ENCODE data around the gene ARF5.
A peak's percentile ranks its signal among the peaks of the same experiment; 100 is the strongest.

Gene ARF5

DNA sequence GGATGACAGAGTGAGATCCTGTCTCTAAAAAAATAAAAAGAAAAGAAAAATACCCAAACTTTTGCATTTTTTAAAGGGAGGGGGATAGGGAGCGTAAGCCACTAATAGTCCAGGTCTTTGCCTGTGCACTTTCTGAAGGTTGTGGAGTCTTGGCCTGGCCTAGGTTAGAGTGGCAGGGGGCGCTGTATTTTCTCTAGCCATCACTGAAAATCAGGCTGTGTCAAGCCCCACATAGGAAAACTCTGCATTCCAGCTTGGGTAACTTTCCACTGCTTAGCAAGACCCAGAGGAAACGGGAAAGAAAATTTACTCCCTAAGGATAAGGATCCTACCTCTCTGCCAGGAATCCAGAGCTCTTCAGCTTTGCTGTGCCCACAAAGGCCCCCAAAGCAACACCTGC, 40.2 kb downstream of the ARF5 start:
- in situ Hi-C loops (cut with HindIII; ENCODE audit: low sequenced_read_pairs) = no loop called here
- H3K4me3 ChIP-seq (ENCODE audit: low read depth, low read length) = no peak overlapping the region
- TF ChIP-seq, protein P1, sequence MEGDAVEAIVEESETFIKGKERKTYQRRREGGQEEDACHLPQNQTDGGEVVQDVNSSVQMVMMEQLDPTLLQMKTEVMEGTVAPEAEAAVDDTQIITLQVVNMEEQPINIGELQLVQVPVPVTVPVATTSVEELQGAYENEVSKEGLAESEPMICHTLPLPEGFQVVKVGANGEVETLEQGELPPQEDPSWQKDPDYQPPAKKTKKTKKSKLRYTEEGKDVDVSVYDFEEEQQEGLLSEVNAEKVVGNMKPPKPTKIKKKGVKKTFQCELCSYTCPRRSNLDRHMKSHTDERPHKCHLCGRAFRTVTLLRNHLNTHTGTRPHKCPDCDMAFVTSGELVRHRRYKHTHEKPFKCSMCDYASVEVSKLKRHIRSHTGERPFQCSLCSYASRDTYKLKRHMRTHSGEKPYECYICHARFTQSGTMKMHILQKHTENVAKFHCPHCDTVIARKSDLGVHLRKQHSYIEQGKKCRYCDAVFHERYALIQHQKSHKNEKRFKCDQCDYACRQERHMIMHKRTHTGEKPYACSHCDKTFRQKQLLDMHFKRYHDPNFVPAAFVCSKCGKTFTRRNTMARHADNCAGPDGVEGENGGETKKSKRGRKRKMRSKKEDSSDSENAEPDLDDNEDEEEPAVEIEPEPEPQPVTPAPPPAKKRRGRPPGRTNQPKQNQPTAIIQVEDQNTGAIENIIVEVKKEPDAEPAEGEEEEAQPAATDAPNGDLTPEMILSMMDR (IDR thresholded peaks at IDR 0.05; ENCODE audit: low read depth, low read length, missing control alignments) = no peak
- no peak for DNase-seq (ENCODE audit: low read depth)

DNA sequence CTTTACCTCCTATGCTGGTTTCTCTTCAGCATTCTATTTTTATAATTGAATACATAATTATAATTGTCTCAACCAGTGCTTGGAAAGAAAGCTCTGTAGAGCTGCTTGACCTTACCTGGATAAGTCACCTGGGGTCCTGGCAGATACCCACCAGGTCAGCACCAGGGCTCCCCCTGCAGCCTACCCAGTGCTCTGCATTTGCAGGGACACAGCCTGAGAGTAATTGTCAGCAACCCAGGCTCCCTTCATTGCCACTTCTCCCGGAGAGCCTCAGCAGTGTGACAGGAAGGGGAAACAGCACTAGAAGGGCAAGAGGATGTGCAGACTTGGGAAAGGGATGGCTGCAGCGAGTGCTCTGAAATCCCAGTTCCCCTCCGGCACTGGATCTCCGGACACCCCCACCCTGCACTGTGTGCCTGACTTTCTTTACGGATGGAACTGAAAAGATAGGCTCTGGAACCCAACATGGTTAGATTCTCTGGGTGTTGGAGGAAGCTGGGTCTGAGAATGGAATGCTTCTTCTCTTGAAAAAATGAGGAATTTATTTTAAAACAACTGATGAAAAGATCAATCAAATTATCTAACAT, 41.1 kb downstream of the ARF5 start:
- in situ Hi-C loops (cut with HindIII; ENCODE audit: low sequenced_read_pairs) = no loop called here
- TF ChIP-seq, protein P1 (IDR thresholded peaks at IDR 0.05; ENCODE audit: low read depth, low read length, missing control alignments) = peak; percentile 39
- no peak overlapping the region for H3K4me3 ChIP-seq (ENCODE audit: low read depth, low read length)
- DNase-seq (ENCODE audit: low read depth) = no peak

DNA sequence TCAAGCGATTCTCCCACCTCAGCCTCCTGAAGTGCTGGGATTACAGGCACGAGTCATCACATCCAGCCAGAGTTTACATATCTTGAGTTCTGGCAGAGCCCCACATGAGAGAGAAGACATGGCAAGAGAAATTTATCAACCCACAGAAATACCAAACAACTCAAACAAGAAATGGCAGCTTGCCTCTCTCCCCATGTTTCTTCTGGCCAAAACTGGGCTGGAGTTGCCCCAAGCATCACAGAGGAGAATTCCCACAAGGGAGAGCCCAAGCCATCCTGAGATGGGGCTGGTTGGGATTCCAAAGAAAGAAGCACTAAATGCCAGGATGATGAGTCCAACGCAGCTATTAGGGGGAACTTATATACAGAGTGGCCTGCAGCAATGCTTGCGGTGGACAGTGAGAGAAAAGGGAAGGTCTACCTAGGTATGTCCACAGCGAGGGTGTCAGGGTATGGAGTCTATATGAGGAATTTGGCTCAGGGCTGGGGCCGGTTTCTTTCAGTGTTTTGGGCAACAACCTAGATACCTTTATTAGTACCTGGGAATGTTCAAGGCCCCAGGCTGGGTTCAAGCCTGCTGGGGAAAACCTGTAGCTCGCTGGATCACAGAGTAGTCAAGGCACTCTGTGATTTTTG, 44.2 kb downstream of the ARF5 start:
- H3K4me3 ChIP-seq (ENCODE audit: low read depth, low read length) = no peak overlapping the region
- TF ChIP-seq, protein P1 (IDR thresholded peaks at IDR 0.05; ENCODE audit: low read depth, low read length, missing control alignments) = no peak
- in situ Hi-C loops (cut with HindIII; ENCODE audit: low sequenced_read_pairs) = no loop called here
- DNase-seq (ENCODE audit: low read depth) = peak; percentile 66

DNA sequence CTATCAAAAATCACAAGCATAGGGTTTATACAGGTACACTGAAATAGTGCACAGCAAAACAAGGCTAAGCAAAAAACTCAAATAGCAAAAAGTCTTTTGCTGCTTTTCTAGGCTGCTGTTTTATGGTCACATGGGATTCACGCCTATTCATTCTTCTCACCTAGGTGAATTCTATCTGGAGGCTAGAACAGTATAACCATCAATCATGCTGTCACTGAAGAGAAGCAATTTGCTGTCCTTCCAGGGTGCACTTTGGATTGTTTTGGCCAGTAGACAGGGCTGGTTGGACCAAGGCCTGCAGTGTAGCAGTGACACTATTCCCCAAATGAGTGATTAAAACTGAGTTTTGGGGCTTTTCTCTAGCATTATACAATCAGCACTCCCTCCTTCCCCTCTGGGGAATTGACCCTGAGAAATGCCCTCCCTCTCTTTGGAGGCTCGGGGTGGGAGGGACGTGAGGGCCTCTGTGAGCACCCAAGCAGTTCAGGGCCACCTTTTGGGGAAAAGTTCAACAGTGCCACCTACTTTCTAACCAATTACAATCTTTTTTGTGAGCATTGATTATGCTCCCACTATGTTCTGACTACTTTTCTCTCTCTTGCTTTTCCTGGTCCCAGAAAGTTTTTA, 47.6 kb downstream of the ARF5 start:
- in situ Hi-C loops (cut with HindIII; ENCODE audit: low sequenced_read_pairs) = no loop called here
- no peak for DNase-seq (ENCODE audit: low read depth)
- TF ChIP-seq, protein P1 (IDR thresholded peaks at IDR 0.05; ENCODE audit: low read depth, low read length, missing control alignments) = no peak
- no peak overlapping the region for H3K4me3 ChIP-seq (ENCODE audit: low read depth, low read length)

DNA sequence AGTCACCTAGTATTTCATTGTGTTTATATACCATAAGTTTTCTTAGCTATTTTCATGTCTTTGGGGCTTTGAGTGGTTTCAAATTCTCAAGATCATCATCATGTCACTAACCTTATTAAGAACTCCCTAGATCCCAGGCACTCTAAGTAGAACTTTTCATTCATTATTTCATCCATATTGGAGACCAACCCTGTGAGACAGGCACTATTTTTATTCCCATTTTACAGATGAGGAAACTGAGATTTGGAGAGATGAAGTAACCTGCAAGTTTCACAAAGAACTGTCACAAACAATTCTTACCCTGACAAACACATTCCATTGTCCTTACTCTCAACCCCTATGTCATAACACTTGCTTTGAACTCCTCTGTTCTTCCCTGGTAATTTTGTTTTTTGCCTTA, 50.0 kb downstream of the ARF5 start:
- in situ Hi-C loops (cut with HindIII; ENCODE audit: low sequenced_read_pairs) = no loop called here
- TF ChIP-seq, protein P1 (IDR thresholded peaks at IDR 0.05; ENCODE audit: low read depth, low read length, missing control alignments) = no peak
- no peak for DNase-seq (ENCODE audit: low read depth)
- no peak overlapping the region for H3K4me3 ChIP-seq (ENCODE audit: low read depth, low read length)
